HEK293 (cell line): ENCODE data around the gene NAV2.
A peak's percentile ranks its signal among the peaks of the same experiment; 100 is the strongest.

Experiments
- GLIS2 ChIP-seq: fragments of 450-650 bp; formaldehyde crosslinking; IDR thresholded peaks from 2 replicates; pipeline ENCODE4 v1.5.1; 2016; ENCODE audit warnings: missing biosample characterization, missing genetic modification characterization
- MZF1 ChIP-seq: fragments of 450-650 bp; formaldehyde crosslinking; IDR thresholded peaks from 2 replicates; pipeline ENCODE4 v1.5.1; 2017; ENCODE audit warnings: missing biosample characterization, missing genetic modification characterization, borderline replicate concordance
- SP2 ChIP-seq: fragments of 450-650 bp; formaldehyde crosslinking; IDR thresholded peaks from 2 replicates; pipeline ENCODE4 v1.5.1; 2016; ENCODE audit warnings: missing biosample characterization, missing genetic modification characterization
- SP7 ChIP-seq: fragments of 450-650 bp; formaldehyde crosslinking; IDR thresholded peaks from 2 replicates; pipeline ENCODE4 v1.5.1; 2016; ENCODE audit warnings: missing biosample characterization, missing genetic modification characterization
- TRIM28 ChIP-seq: IDR thresholded peaks from 2 replicates; pipeline ENCODE4 v1.6.1; 2011; ENCODE audit warnings: low read length, control low read depth, borderline replicate concordance
- ZIC2 ChIP-seq: fragments of 450-650 bp; formaldehyde crosslinking; IDR thresholded peaks from 2 replicates; pipeline ENCODE4 v1.5.1; 2016; ENCODE audit warnings: missing biosample characterization, missing genetic modification characterization
- ZNF19 ChIP-seq: fragments of 450-650 bp; formaldehyde crosslinking; IDR thresholded peaks from 2 replicates; pipeline ENCODE4; 2016; ENCODE audit warnings: missing biosample characterization, missing genetic modification characterization, low read depth
- ZNF221 ChIP-seq: fragments of 450-650 bp; formaldehyde crosslinking; IDR thresholded peaks from 2 replicates; pipeline ENCODE4 v1.5.1; 2017; ENCODE audit warnings: missing biosample characterization, missing genetic modification characterization, borderline replicate concordance
- ZNF341 ChIP-seq: fragments of 450-650 bp; formaldehyde crosslinking; IDR thresholded peaks from 2 replicates; pipeline ENCODE4; 2016; ENCODE audit warnings: low read depth, missing biosample characterization, missing genetic modification characterization
- ZNF416 ChIP-seq: fragments of 450-650 bp; formaldehyde crosslinking; IDR thresholded peaks from 2 replicates; pipeline ENCODE4 v1.5.1; 2016; ENCODE audit warnings: missing biosample characterization, missing genetic modification characterization
- ZNF521 ChIP-seq: fragments of 450-650 bp; formaldehyde crosslinking; IDR thresholded peaks from 2 replicates; pipeline ENCODE4 v1.5.1; 2017; ENCODE audit warnings: missing biosample characterization, mild to moderate bottlenecking, missing genetic modification characterization
- ZNF626 ChIP-seq: fragments of 450-650 bp; sonication (Bioruptor Pico); formaldehyde crosslinking; IDR thresholded peaks from 2 replicates; pipeline ENCODE4 v1.5.1; 2018; ENCODE audit warnings: missing biosample characterization, missing genetic modification characterization, inconsistent platforms
- ZNF654 ChIP-seq: fragments of 450-650 bp; formaldehyde crosslinking; IDR thresholded peaks from 2 replicates; pipeline ENCODE4 v1.5.1; 2016; ENCODE audit warnings: low read depth, missing biosample characterization, missing genetic modification characterization
- ZNF747 ChIP-seq: fragments of 450-650 bp; formaldehyde crosslinking; IDR thresholded peaks from 2 replicates; pipeline ENCODE4 v1.5.1; 2016; ENCODE audit warnings: missing biosample characterization, missing genetic modification characterization
- TF ChIP-seq, protein P1 (sequence below): fragments of 450-650 bp; formaldehyde crosslinking; IDR thresholded peaks from 2 replicates; pipeline ENCODE4; 2016; ENCODE audit warnings: missing biosample characterization, missing genetic modification characterization
- TF ChIP-seq, protein P2 (sequence below): fragments of 450-650 bp; formaldehyde crosslinking; conservative IDR thresholded peaks from 2 replicates; pipeline ENCODE4 v1.5.1; 2016; ENCODE audit warnings: low read depth, missing biosample characterization, missing genetic modification characterization
- TF ChIP-seq, protein P3 (sequence below): fragments of 450-650 bp; formaldehyde crosslinking; IDR thresholded peaks from 2 replicates; pipeline ENCODE4 v1.5.1; 2016; ENCODE audit warnings: missing biosample characterization, missing genetic modification characterization
- TF ChIP-seq, protein P4 (sequence below): fragments of 450-650 bp; formaldehyde crosslinking; IDR thresholded peaks from 2 replicates; pipeline ENCODE4 v1.5.1; 2016; ENCODE audit warnings: missing biosample characterization, missing genetic modification characterization
- TF ChIP-seq, protein P5 (sequence below): fragments of 450-650 bp; formaldehyde crosslinking; IDR thresholded peaks from 2 replicates; pipeline ENCODE4 v1.5.1; 2016; ENCODE audit warnings: missing biosample characterization, missing genetic modification characterization
- TF ChIP-seq, protein P6 (sequence below): fragments of 450-650 bp; formaldehyde crosslinking; IDR thresholded peaks from 2 replicates; pipeline ENCODE4 v1.5.1; 2017; ENCODE audit warnings: missing biosample characterization, missing genetic modification characterization
- TF ChIP-seq, protein P7 (sequence below): fragments of 450-650 bp; formaldehyde crosslinking; IDR thresholded peaks from 2 replicates; pipeline ENCODE4 v1.5.1; 2017; ENCODE audit warnings: missing biosample characterization, missing genetic modification characterization

Gene NAV2

DNA sequence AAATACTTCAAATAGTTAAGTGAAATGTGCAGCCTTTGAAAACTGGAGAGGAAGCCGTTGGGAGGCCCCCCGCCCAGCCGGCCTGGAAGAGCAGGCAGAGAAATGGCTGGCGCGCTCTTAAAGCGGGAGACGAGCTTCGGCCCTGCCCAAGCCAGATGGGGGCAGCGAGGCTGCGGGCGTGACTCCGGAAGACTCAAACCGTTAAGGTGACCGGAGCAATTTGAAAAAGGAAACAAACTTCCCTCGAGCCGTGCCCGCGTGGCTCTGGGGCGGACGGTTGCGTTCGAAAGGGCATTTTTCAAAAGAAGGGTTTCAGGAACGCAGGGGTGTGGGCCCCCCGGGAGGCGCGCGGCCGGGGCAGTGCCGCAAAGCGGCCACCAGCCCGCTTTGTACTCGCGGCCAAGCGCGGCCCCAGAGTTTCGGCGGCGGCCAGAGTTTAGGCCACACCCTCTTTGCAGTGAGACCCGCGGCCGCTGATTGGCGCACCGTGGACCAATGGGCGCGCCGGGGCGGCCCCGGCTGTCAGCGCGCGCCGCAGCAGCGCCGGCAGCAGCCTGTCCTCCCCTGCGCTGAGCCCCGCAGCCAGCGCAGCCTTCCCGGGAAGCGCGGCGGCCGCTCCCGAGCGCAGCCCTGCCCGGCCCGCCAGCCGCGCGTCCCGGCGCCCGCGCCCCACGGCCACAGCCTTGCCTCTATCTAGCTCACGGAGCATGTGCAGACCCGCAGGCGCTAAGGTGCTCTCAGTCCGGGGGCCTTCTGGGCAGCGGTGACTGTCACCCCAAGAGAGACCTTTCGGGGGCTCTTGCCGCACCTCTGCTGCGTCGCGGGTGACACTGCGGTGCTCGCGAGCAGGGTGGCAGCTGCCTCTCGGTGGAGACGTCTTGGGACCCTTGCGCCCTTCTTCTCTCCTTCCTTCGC, at the start of gene NAV2 (continued):
- TF ChIP-seq, protein P1, sequence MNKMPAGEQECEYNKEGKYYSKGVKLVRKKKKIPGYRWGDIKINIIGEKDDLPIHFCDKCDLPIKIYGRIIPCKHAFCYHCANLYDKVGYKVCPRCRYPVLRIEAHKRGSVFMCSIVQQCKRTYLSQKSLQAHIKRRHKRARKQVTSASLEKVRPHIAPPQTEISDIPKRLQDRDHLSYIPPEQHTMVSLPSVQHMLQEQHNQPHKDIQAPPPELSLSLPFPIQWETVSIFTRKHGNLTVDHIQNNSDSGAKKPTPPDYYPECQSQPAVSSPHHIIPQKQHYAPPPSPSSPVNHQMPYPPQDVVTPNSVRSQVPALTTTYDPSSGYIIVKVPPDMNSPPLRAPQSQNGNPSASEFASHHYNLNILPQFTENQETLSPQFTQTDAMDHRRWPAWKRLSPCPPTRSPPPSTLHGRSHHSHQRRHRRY (tag by site-specific recombination) = no peak
- TF ChIP-seq ZNF521 (tag by site-specific recombination) (no peak), ZNF416 (tag by site-specific recombination) (no peak), ZNF654 (no peak), ZNF221 (tag by site-specific recombination) (no peak), ZNF747 (no peak), GLIS2 (peak; percentile 98), ZIC2 (peak; percentile 56; the same call in 1 of the 2 replicates), ZNF341 (tag by site-specific recombination) (peak; percentile 86), MZF1 (tag by site-specific recombination) (no peak), ZNF19 (tag by site-specific recombination) (no peak), SP7 (tag by site-specific recombination) (peak; percentile 61), SP2 (tag by site-specific recombination) (peak; percentile 41), ZNF626 (tag by site-specific recombination) (no peak), TRIM28 (no peak)
- TF ChIP-seq, protein P2, sequence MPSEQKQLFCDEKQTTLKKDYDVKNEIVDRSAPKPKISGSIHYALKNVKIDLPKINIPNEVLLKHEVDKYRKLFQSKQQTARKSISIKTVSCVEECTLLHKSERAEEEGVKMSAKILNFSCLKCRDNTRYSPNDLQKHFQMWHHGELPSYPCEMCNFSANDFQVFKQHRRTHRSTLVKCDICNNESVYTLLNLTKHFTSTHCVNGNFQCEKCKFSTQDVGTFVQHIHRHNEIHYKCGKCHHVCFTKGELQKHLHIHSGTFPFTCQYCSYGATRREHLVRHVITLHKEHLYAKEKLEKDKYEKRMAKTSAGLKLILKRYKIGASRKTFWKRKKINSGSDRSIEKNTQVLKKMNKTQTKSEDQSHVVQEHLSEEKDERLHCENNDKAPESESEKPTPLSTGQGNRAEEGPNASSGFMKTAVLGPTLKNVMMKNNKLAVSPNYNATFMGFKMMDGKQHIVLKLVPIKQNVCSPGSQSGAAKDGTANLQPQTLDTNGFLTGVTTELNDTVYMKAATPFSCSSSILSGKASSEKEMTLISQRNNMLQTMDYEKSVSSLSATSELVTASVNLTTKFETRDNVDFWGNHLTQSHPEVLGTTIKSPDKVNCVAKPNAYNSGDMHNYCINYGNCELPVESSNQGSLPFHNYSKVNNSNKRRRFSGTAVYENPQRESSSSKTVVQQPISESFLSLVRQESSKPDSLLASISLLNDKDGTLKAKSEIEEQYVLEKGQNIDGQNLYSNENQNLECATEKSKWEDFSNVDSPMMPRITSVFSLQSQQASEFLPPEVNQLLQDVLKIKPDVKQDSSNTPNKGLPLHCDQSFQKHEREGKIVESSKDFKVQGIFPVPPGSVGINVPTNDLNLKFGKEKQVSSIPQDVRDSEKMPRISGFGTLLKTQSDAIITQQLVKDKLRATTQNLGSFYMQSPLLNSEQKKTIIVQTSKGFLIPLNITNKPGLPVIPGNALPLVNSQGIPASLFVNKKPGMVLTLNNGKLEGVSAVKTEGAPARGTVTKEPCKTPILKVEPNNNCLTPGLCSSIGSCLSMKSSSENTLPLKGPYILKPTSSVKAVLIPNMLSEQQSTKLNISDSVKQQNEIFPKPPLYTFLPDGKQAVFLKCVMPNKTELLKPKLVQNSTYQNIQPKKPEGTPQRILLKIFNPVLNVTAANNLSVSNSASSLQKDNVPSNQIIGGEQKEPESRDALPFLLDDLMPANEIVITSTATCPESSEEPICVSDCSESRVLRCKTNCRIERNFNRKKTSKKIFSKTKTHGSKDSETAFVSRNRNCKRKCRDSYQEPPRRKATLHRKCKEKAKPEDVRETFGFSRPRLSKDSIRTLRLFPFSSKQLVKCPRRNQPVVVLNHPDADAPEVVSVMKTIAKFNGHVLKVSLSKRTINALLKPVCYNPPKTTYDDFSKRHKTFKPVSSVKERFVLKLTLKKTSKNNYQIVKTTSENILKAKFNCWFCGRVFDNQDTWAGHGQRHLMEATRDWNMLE (tag by site-specific recombination) = peak; percentile 30; the same call in 1 of the 2 replicates
- TF ChIP-seq, protein P3, sequence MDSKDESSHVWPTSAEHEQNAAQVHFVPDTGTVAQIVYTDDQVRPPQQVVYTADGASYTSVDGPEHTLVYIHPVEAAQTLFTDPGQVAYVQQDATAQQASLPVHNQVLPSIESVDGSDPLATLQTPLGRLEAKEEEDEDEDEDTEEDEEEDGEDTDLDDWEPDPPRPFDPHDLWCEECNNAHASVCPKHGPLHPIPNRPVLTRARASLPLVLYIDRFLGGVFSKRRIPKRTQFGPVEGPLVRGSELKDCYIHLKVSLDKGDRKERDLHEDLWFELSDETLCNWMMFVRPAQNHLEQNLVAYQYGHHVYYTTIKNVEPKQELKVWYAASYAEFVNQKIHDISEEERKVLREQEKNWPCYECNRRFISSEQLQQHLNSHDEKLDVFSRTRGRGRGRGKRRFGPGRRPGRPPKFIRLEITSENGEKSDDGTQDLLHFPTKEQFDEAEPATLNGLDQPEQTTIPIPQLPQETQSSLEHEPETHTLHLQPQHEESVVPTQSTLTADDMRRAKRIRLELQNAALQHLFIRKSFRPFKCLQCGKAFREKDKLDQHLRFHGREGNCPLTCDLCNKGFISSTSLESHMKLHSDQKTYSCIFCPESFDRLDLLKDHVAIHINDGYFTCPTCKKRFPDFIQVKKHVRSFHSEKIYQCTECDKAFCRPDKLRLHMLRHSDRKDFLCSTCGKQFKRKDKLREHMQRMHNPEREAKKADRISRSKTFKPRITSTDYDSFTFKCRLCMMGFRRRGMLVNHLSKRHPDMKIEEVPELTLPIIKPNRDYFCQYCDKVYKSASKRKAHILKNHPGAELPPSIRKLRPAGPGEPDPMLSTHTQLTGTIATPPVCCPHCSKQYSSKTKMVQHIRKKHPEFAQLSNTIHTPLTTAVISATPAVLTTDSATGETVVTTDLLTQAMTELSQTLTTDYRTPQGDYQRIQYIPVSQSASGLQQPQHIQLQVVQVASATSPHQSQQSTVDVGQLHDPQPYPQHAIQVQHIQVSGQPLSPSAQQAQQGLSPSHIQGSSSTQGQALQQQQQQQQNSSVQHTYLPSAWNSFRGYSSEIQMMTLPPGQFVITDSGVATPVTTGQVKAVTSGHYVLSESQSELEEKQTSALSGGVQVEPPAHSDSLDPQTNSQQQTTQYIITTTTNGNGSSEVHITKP = peak; percentile 87
- TF ChIP-seq, protein P4, sequence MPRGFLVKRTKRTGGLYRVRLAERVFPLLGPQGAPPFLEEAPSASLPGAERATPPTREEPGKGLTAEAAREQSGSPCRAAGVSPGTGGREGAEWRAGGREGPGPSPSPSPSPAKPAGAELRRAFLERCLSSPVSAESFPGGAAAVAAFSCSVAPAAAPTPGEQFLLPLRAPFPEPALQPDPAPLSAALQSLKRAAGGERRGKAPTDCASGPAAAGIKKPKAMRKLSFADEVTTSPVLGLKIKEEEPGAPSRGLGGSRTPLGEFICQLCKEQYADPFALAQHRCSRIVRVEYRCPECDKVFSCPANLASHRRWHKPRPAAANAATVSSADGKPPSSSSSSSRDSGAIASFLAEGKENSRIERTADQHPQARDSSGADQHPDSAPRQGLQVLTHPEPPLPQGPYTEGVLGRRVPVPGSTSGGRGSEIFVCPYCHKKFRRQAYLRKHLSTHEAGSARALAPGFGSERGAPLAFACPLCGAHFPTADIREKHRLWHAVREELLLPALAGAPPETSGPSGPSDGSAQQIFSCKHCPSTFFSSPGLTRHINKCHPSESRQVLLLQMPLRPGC = peak; percentile 57; the same call in 1 of the 2 replicates
- TF ChIP-seq, protein P5, sequence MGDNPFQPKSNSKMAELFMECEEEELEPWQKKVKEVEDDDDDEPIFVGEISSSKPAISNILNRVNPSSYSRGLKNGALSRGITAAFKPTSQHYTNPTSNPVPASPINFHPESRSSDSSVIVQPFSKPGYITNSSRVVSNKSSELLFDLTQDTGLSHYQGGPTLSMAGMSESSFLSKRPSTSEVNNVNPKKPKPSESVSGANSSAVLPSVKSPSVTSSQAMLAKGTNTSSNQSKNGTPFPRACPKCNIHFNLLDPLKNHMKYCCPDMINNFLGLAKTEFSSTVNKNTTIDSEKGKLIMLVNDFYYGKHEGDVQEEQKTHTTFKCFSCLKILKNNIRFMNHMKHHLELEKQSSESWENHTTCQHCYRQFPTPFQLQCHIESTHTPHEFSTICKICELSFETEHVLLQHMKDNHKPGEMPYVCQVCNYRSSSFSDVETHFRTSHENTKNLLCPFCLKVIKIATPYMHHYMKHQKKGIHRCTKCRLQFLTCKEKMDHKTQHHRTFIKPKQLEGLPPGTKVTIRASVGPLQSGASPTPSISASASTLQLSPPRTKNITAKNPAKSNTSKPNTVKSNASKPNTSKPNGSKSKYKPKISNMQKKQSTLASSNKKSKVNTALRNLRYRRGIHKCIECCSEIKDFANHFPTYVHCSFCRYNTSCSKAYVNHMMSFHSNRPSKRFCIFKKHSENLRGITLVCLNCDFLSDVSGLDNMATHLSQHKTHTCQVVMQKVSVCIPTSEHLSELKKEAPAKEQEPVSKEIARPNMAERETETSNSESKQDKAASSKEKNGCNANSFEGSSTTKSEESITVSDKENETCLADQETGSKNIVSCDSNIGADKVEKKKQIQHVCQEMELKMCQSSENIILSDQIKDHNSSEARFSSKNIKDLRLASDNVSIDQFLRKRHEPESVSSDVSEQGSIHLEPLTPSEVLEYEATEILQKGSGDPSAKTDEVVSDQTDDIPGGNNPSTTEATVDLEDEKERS (tag by site-specific recombination) = no peak
- TF ChIP-seq, protein P6, sequence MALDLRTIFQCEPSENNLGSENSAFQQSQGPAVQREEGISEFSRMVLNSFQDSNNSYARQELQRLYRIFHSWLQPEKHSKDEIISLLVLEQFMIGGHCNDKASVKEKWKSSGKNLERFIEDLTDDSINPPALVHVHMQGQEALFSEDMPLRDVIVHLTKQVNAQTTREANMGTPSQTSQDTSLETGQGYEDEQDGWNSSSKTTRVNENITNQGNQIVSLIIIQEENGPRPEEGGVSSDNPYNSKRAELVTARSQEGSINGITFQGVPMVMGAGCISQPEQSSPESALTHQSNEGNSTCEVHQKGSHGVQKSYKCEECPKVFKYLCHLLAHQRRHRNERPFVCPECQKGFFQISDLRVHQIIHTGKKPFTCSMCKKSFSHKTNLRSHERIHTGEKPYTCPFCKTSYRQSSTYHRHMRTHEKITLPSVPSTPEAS (tag by site-specific recombination) = no peak
- TF ChIP-seq, protein P7, sequence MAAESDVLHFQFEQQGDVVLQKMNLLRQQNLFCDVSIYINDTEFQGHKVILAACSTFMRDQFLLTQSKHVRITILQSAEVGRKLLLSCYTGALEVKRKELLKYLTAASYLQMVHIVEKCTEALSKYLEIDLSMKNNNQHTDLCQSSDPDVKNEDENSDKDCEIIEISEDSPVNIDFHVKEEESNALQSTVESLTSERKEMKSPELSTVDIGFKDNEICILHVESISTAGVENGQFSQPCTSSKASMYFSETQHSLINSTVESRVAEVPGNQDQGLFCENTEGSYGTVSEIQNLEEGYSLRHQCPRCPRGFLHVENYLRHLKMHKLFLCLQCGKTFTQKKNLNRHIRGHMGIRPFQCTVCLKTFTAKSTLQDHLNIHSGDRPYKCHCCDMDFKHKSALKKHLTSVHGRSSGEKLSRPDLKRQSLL = no peak
